ENCODE measurements around the gene JADE3.

The JADE3 gene

DNA sequence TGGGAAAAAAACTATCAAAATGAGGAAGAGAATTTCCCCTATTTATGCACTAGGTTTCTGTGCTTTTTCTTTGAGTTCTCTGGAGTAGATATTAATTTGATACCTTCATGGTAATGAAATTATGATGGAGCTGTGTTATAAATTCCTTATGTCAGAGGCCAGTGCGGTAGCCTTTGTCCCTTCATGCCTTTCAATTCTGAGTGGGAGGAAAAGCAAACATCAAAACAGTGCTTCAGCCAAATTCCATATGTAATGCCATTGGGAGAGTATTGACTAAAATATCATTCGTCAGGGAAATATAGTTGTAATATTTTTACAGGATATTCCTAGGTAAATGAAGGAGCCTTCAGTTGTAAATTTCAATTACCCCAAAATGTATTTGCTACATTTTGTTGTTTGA is 148.5 kb downstream of the JADE3 start:
- TF ChIP-seq, protein P1, sequence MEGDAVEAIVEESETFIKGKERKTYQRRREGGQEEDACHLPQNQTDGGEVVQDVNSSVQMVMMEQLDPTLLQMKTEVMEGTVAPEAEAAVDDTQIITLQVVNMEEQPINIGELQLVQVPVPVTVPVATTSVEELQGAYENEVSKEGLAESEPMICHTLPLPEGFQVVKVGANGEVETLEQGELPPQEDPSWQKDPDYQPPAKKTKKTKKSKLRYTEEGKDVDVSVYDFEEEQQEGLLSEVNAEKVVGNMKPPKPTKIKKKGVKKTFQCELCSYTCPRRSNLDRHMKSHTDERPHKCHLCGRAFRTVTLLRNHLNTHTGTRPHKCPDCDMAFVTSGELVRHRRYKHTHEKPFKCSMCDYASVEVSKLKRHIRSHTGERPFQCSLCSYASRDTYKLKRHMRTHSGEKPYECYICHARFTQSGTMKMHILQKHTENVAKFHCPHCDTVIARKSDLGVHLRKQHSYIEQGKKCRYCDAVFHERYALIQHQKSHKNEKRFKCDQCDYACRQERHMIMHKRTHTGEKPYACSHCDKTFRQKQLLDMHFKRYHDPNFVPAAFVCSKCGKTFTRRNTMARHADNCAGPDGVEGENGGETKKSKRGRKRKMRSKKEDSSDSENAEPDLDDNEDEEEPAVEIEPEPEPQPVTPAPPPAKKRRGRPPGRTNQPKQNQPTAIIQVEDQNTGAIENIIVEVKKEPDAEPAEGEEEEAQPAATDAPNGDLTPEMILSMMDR (IDR thresholded peaks at IDR 0.05; ENCODE audit: insufficient read depth, low read length, poor library complexity, severe bottlenecking): no peak
- TF ChIP-seq EZH2phosphoT487 (conservative IDR thresholded peaks at IDR 0.05; ENCODE audit: low read length): no peak
- Histone ChIP-seq H3K79me2 (ENCODE audit: insufficient read depth, low read length) (no peaks in the 10 kb centered on the region), H3K27ac (ENCODE audit: low read depth, low read length) (no peak overlapping the region), H3K27me3 (ENCODE audit: low read length) (no peaks in the 10 kb centered on the region), H3K9me3 (ENCODE audit: insufficient read depth, low read length) (no peaks in the 10 kb centered on the region), H3K9ac (ENCODE audit: low read length) (no peak overlapping the region), H2AFZ (ENCODE audit: low read depth, low read length, severe bottlenecking) (no peak overlapping the region), H3K4me2 (ENCODE audit: low read depth, low read length, poor library complexity, severe bottlenecking) (no peak overlapping the region), H4K20me1 (ENCODE audit: low read depth, low read length) (no peaks in the 10 kb centered on the region), H3K36me3 (ENCODE audit: low read length) (no peaks in the 10 kb centered on the region), H3K9me2 (replicated peaks; ENCODE audit: insufficient read depth, low read length) (no peaks in the 10 kb centered on the region), H3K4me3 (ENCODE audit: insufficient read depth, low read length, poor library complexity, severe bottlenecking) (no peak overlapping the region), H3F3A (ENCODE audit: insufficient read depth) (no peaks in the 10 kb centered on the region)

DNA sequence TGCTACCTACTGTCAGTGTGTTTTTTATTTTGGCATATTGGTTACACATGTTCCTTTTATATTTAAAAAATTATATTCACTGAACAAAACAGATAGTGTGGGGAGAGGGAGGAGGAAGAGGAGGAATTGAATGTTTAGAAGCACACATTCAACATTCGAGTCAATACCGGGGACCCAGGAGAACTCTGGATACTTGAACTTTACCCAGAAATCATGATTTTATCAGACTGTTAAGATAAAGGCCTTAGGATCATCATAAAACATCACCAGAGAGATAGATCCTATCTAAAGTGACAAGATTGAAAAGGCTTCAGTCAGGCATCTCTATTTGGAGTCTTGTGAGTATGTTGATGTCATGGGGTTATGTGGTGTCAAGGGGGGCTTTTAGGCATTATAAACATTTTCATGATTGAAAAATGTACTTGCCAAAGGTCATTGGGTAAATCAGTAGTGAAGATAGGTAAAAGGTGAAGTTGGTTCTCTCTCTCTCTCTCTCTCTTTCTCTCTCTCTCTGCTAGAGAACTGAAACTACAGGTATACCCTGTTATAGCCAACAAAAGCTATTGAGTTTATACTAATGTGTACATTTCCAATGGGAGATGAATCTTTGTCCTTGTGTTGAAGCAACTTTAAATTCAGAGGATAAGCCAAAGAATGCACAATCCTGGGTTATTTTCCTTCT is 149.2 kb downstream of the JADE3 start:
- Histone ChIP-seq H3K4me2 (ENCODE audit: low read depth, low read length, poor library complexity, severe bottlenecking) (no peak overlapping the region), H3K9ac (ENCODE audit: low read length) (no peak overlapping the region), H4K20me1 (ENCODE audit: low read depth, low read length) (no peaks in the 10 kb centered on the region), H3K9me2 (replicated peaks; ENCODE audit: insufficient read depth, low read length) (no peaks in the 10 kb centered on the region), H3K27ac (ENCODE audit: low read depth, low read length) (no peak overlapping the region), H3K36me3 (ENCODE audit: low read length) (no peaks in the 10 kb centered on the region), H3K79me2 (ENCODE audit: insufficient read depth, low read length) (no peaks in the 10 kb centered on the region), H3K9me3 (ENCODE audit: insufficient read depth, low read length) (no peaks in the 10 kb centered on the region), H3K4me3 (ENCODE audit: insufficient read depth, low read length, poor library complexity, severe bottlenecking) (no peak overlapping the region), H3K27me3 (ENCODE audit: low read length) (no peaks in the 10 kb centered on the region), H3F3A (ENCODE audit: insufficient read depth) (no peaks in the 10 kb centered on the region), H2AFZ (ENCODE audit: low read depth, low read length, severe bottlenecking) (no peak overlapping the region)
- TF ChIP-seq, protein P1 (IDR thresholded peaks at IDR 0.05; ENCODE audit: insufficient read depth, low read length, poor library complexity, severe bottlenecking): no peak
- no peak for TF ChIP-seq EZH2phosphoT487 (conservative IDR thresholded peaks at IDR 0.05; ENCODE audit: low read length)

DNA sequence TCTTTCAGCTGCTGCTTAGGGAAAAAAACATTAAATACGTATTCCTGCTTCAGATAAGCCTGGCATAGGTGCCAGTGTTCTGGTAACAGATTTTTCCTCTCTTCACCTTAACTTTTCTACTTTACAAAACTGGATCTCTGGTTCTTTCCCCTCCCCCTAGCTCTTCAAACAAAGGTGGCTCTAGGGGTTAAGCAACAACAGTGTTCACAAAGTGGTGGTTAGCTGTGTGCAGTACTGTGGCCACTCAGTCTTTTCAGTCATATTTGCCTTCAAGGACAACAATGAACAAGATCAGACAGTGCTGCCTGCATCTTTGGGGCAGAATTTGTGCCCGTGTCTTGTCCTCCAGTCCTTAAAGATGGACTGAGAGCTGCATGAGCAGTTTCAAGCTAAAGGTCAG is 151.0 kb downstream of the JADE3 start:
- no peaks in the 10 kb centered on the region for H4K20me1 ChIP-seq (ENCODE audit: low read depth, low read length)
- no peaks in the 10 kb centered on the region for H3K79me2 ChIP-seq (ENCODE audit: insufficient read depth, low read length)
- H3K27me3 ChIP-seq (ENCODE audit: low read length): no peaks in the 10 kb centered on the region
- no peak overlapping the region for H3K27ac ChIP-seq (ENCODE audit: low read depth, low read length)
- H3K9me2 ChIP-seq (replicated peaks; ENCODE audit: insufficient read depth, low read length): no peaks in the 10 kb centered on the region
- H3K4me2 ChIP-seq (ENCODE audit: low read depth, low read length, poor library complexity, severe bottlenecking): no peak overlapping the region
- H3K4me3 ChIP-seq (ENCODE audit: insufficient read depth, low read length, poor library complexity, severe bottlenecking): no peak overlapping the region
- H3K9me3 ChIP-seq (ENCODE audit: insufficient read depth, low read length): no peaks in the 10 kb centered on the region
- H3K36me3 ChIP-seq (ENCODE audit: low read length): no peaks in the 10 kb centered on the region
- no peak overlapping the region for H2AFZ ChIP-seq (ENCODE audit: low read depth, low read length, severe bottlenecking)
- TF ChIP-seq, protein P1 (IDR thresholded peaks at IDR 0.05; ENCODE audit: insufficient read depth, low read length, poor library complexity, severe bottlenecking): no peak
- no peak for TF ChIP-seq EZH2phosphoT487 (conservative IDR thresholded peaks at IDR 0.05; ENCODE audit: low read length)
- no peak overlapping the region for H3K9ac ChIP-seq (ENCODE audit: low read length)
- no peaks in the 10 kb centered on the region for H3F3A ChIP-seq (ENCODE audit: insufficient read depth)
